ENCODE results near the gene PLCL1.

- TF ChIP-seq YY1 (IDR thresholded peaks at IDR 0.05; ENCODE audit: low read depth) (no peak), GABPA (IDR thresholded peaks at IDR 0.05; ENCODE audit: low read depth) (no peak), CTCF (IDR thresholded peaks at IDR 0.05) (no peak), ZBTB33 (IDR thresholded peaks at IDR 0.05; ENCODE audit: borderline replicate concordance, low read depth) (no peak)
Observed at GRCh38 chr2:197889041-197889440, 84.6 kb downstream of the PLCL1 start.

Data from SK-N-SH (cell line).